Mononuclear cell (primary cell): ENCODE measurements around the gene OR10A6. TPM values are rescaled to one million over a fixed set of nuclear protein-coding genes. Genes with fewer than 3 reads are reported as not detected.

Experiments used
- H3K27me3 ChIP-seq: 2 replicates; pipeline ENCODE4 v1.6.0; 2011; ENCODE audit warnings: low read length, control low read depth; ENCODE audit not compliant: insufficient read depth
- H3K4me1 ChIP-seq: 2 replicates; pipeline ENCODE4 v1.5.1; 2011; ENCODE audit warnings: mild to moderate bottlenecking, low read length, control low read depth; ENCODE audit not compliant: insufficient read depth
- H3K4me3 ChIP-seq: 2 replicates; pipeline ENCODE4 v1.5.1; 2011; ENCODE audit warnings: mild to moderate bottlenecking, low read length, moderate library complexity
- H3K9me3 ChIP-seq: 2 replicates; pipeline ENCODE4 v1.5.1; 2011; ENCODE audit warnings: low read depth, mild to moderate bottlenecking, control low read depth, low read length
- total RNA-seq: library from RNA; depleted of rRNA; stranded (reverse); fragments of >200 nt; gene quantifications from one replicate; pipeline ENCODE4 v1.2.3, GENCODE V29; 2012

Gene OR10A6
- not detected for total RNA-seq

DNA sequence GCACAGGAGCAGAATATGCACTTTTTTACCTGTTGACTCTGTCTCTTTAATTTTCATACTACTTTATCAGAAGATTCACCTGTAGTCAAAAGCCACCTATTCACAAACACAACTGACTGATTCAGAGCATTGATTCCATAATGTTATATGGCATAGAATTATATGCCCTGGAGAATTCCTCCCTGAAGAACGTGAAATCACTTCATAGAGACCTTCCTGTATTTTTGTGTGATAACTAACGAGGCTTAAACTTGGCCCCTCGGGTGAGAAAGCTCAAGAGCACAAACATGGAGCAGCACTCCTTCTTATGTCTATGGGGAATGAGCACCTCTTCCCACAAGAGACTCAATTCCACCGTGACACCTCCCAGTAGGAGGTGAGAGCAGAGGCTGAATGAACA lies at the start of gene OR10A6:
OR10A6 (minus strand) TSS at position 101 of the 400 bp plus-strand sequence. CDS start 2,606 bp downstream, outside the sequence.
- Histone ChIP-seq H3K4me1 (no peaks in the 10 kb centered on the region), H3K27me3 (peaks cover 14% of the 10 kb centered on the region), H3K4me3 (no peak within 1 kb of the TSS), H3K9me3 (no peaks in the 10 kb centered on the region)

DNA sequence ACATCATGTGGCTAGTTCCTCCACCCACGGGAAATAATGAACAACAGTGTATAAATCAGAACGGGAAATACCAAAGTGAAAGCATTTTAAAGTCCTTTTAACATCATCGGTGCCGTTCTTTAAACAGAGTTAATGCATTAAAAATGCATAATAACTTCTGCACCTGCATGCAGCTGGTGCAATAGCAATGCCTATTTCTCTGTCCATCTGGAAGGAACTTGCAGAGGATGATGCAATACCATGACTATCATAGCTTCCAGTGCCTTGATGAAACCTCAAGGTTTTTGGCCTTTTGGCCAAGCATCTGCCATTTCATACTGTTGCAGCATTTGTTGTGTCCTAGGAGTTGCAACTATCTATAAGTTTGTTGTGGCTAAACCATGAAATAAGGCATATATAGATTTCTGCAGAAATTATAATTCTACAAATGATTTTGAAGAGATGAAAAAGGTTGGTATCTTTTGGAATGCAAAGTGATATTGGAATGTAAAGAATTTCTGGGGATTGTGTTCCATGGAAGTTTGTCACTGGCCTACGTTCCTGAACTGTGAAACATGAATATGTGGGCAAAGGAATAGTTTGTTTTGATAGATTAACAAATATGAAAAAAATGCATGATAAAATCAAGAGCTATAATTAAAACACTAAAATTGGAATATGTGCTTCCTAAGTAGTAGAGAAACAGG lies 46.3 kb upstream of the OR10A6 start:
- Histone ChIP-seq H3K4me3 (no peak overlapping the region), H3K4me1 (no peaks in the 10 kb centered on the region), H3K9me3 (no peaks in the 10 kb centered on the region), H3K27me3 (peaks cover 2% of the 10 kb centered on the region)

DNA sequence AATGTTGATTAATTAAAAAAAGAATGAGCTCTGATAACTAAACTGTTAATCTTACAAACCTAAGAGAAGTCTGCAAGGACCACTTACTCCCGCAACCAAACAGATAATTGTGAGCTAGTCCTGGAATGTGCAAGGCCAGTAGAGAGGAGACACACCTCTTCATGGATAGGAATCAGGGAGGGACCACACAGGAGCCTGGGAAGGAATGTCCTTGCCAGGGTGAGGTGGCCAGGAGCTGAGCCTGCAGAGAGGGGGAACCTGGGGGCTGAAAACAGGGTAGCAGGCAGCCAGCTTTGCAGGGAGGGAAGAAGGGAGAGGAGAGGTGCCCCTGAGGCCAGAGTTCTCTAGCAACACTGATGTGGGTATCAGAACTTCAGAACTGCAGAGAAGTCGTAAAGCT lies 43.6 kb upstream of the OR10A6 start:
- Histone ChIP-seq H3K27me3 (peaks cover 2% of the 10 kb centered on the region), H3K4me1 (no peaks in the 10 kb centered on the region), H3K4me3 (no peak overlapping the region), H3K9me3 (no peaks in the 10 kb centered on the region)

GRCh38 chr11:7973011-7973410 lies 41.9 kb upstream of the OR10A6 start:
- peaks cover 2% of the 10 kb centered on the region for H3K27me3 ChIP-seq

GRCh38 chr11:7971846-7972245 lies 40.8 kb upstream of the OR10A6 start:
- H3K4me1 ChIP-seq = no peaks in the 10 kb centered on the region
- no peaks in the 10 kb centered on the region for H3K9me3 ChIP-seq
- H3K4me3 ChIP-seq = no peak overlapping the region
- peaks cover 2% of the 10 kb centered on the region for H3K27me3 ChIP-seq

More at GRCh38 chr11:7973011-7973410, 41.9 kb upstream of the OR10A6 start:
- H3K4me3 ChIP-seq = no peak overlapping the region
- H3K9me3 ChIP-seq = no peaks in the 10 kb centered on the region
- H3K4me1 ChIP-seq = no peaks in the 10 kb centered on the region

- H3K9me3 ChIP-seq = no peaks in the 10 kb centered on the region
- no peak overlapping the region for H3K4me3 ChIP-seq
- H3K27me3 ChIP-seq = peaks cover 2% of the 10 kb centered on the region
- no peaks in the 10 kb centered on the region for H3K4me1 ChIP-seq
Observed at GRCh38 chr11:7969756-7970646, 38.9 kb upstream of the OR10A6 start.

DNA sequence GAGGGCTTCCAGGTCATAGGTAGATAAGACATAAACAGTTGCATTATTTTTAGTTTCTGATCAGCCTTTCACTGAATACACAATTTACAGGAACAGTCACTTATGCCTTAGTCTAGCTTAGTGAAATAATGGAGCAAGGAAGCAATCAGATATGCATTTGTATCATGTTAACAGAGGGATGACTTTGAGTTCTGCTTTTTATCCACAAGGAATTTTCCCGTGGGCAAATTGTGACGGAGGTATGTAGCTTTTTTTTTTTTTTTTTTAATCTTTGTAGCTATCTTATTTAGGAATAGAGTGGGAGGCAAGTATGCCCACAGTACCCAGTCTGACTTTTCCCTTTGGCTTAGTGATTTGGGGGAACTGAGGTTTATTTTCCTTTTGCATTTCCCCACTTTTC lies 37.6 kb upstream of the OR10A6 start:
- H3K9me3 ChIP-seq = no peaks in the 10 kb centered on the region
- H3K4me3 ChIP-seq = no peak overlapping the region
- peaks cover 2% of the 10 kb centered on the region for H3K27me3 ChIP-seq
- H3K4me1 ChIP-seq = no peaks in the 10 kb centered on the region

- Histone ChIP-seq H3K9me3 (no peaks in the 10 kb centered on the region), H3K4me3 (no peak overlapping the region), H3K4me1 (no peaks in the 10 kb centered on the region), H3K27me3 (no peaks in the 10 kb centered on the region)
Observed at GRCh38 chr11:7967826-7968225, 36.8 kb upstream of the OR10A6 start.

GRCh38 chr11:7967097-7967496 lies 36.0 kb upstream of the OR10A6 start:
- H3K27me3 ChIP-seq = no peaks in the 10 kb centered on the region
- H3K9me3 ChIP-seq = no peaks in the 10 kb centered on the region
- no peaks in the 10 kb centered on the region for H3K4me1 ChIP-seq
- H3K4me3 ChIP-seq = no peak overlapping the region

DNA sequence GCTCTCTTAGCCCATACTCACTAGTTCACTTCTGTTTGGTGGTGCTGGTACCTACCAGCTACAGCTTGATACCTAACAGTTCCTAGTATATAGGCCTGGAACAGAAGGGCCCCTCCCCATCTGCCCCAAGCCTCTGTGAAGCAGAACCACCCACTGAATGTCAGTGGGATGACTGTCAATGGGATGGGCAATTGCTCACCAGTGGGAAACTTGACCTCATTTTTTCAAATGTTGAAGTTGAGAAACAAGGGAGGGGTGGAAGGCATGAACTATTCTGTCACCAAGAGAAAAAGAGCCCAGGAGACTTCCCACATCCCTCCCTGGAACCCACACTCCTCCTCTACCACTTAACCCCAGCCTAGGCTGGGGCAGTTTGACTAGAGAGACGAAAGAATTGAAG lies 34.3 kb upstream of the OR10A6 start, which contains the start of gene NLRP10:
NLRP10 (minus strand) TSS at position 62 of the 400 bp plus-strand sequence. CDS start 1,952 bp downstream, outside the sequence.
- Histone ChIP-seq H3K27me3 (no peaks in the 10 kb centered on the region), H3K4me3 (no peak within 1 kb of the TSS), H3K9me3 (no peaks in the 10 kb centered on the region), H3K4me1 (no peaks in the 10 kb centered on the region)

DNA sequence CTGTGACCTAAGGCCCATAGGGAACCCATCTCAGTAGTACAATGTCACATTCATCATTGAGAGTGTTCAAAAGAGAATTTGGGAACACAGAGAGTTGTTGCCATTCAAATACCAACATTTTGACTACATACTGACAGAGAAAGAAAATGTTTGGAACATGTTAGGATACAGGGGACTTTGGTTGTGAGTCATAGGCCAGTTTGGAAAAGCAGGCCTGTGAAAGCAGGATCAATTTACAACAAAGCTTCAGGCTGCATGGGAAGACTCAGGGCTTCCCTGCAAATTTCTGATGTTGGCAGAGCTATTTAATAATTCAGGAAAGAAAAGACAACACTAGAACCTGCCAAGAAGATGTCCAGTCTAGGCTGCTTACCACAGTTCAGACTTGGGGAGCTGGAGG lies 33.8 kb upstream of the OR10A6 start:
- H3K27me3 ChIP-seq = no peaks in the 10 kb centered on the region
- H3K9me3 ChIP-seq = no peaks in the 10 kb centered on the region
- no peaks in the 10 kb centered on the region for H3K4me1 ChIP-seq
- H3K4me3 ChIP-seq = no peak overlapping the region

DNA sequence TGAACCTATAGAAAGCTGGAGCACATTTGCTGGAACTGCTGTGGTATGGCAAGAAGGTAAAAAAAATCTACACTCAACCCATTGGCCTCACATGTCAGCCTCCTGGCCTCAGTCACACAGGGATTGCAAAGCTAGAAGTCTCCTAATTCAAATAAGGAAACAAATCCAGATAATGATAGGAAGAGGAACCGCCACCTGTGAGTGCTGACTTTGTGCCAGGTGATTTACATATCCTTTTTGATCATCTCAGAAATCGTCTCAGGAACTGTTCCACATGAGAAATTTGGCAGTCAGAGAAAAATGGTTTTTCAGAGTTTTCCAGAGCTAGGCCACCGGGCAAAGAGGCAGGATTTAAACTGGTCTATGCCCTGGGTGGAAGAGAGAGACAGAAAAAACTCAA lies 33.2 kb upstream of the OR10A6 start:
- Histone ChIP-seq H3K27me3 (no peaks in the 10 kb centered on the region), H3K4me1 (no peaks in the 10 kb centered on the region), H3K4me3 (no peak overlapping the region), H3K9me3 (no peaks in the 10 kb centered on the region)

GRCh38 chr11:7955191-7955590 lies 24.1 kb upstream of the OR10A6 start:
- H3K4me1 ChIP-seq = no peaks in the 10 kb centered on the region
- H3K9me3 ChIP-seq = no peaks in the 10 kb centered on the region
- H3K27me3 ChIP-seq = no peaks in the 10 kb centered on the region

DNA sequence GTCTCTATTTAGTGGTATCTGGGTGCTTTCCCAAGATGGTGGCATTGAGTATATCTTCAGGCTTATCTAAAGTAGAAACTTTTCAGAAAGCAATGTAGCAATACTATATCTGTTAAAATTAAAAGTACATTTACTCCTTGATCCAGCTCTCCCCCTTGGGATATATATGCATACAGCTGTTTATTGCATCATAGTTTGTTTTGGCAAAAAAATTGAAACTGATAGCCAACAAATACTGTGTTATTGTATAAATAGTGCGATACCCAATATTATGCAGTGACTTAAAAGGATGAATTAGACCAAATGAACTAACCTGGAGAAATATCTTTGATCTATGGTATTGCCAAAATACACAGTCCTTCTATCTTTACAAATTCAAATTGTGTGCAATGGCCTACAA lies 18.9 kb upstream of the OR10A6 start:
- H3K9me3 ChIP-seq = no peaks in the 10 kb centered on the region

More at GRCh38 chr11:7955191-7955590, 24.1 kb upstream of the OR10A6 start:
- no peak overlapping the region for H3K4me3 ChIP-seq

GRCh38 chr11:7944123-7944522 lies 13.1 kb upstream of the OR10A6 start:
- H3K4me1 ChIP-seq = no peaks in the 10 kb centered on the region
- H3K4me3 ChIP-seq = no peak overlapping the region
- H3K27me3 ChIP-seq = no peaks in the 10 kb centered on the region
- H3K9me3 ChIP-seq = peaks cover 16% of the 10 kb centered on the region

More for the DNA sequence above, 18.9 kb upstream of the OR10A6 start:
- Histone ChIP-seq H3K27me3 (no peaks in the 10 kb centered on the region), H3K4me3 (no peak overlapping the region), H3K4me1 (no peaks in the 10 kb centered on the region)
